Neural progenitor cell (in vitro differentiated cells): ENCODE data around the gene COA3. TPM values are rescaled to one million over a fixed set of nuclear protein-coding genes. Genes with fewer than 3 reads are reported as not detected.

Experiments used
- DNase-seq: peaks from one replicate; pipeline ENCODE4 v3.0.0-alpha.2; 2016; ENCODE audit warnings: low spot score
- H2AFZ ChIP-seq: fragments of 200-600 bp; sonication (generic); replicated peaks from 2 replicates; pipeline ENCODE4 v1.6.1; 2016; ENCODE audit warnings: antibody characterized with exemption
- H3F3A ChIP-seq: fragments of 200-600 bp; sonication (generic); 2 replicates; pipeline ENCODE4 v1.6.1; 2016; ENCODE audit warnings: antibody characterized with exemption, low read depth
- H3K27ac ChIP-seq: fragments of 200-600 bp; sonication (generic); 2 replicates; pipeline ENCODE4 v1.5.1; 2016; ENCODE audit warnings: mild to moderate bottlenecking
- H3K27me3 ChIP-seq: fragments of 200-600 bp; sonication (generic); 2 replicates; pipeline ENCODE4 v1.6.1; 2016; ENCODE audit warnings: mild to moderate bottlenecking, moderate library complexity
- H3K36me3 ChIP-seq: fragments of 200-600 bp; sonication (generic); 2 replicates; pipeline ENCODE4 v1.5.1; 2016
- H3K4me1 ChIP-seq: fragments of 200-600 bp; sonication (generic); 2 replicates; pipeline ENCODE4 v1.6.1; 2016; ENCODE audit warnings: mixed run types
- H3K4me2 ChIP-seq: fragments of 200-600 bp; sonication (generic); 2 replicates; pipeline ENCODE4 v1.6.1; 2016
- H3K4me3 ChIP-seq: fragments of 200-600 bp; sonication (generic); 2 replicates; pipeline ENCODE4 v1.5.1; 2016
- H3K79me2 ChIP-seq: fragments of 200-600 bp; sonication (generic); 2 replicates; pipeline ENCODE4 v1.6.1; 2016; ENCODE audit warnings: low read depth
- H3K9ac ChIP-seq: fragments of 200-600 bp; sonication (generic); 2 replicates; pipeline ENCODE4 v1.6.1; 2016
- H3K9me3 ChIP-seq: fragments of 200-600 bp; sonication (generic); 2 replicates; pipeline ENCODE4 v1.5.1; 2016; ENCODE audit warnings: low read depth
- H4K20me1 ChIP-seq: fragments of 200-600 bp; sonication (generic); 2 replicates; pipeline ENCODE4 v1.6.1; 2016; ENCODE audit warnings: low read depth
- H3K27ac Mint-ChIP-seq: 3 replicates; pipeline ENCODE4 v1.8.0; 2021; ENCODE audit warnings: mixed read lengths
- H3K27me3 Mint-ChIP-seq: 2 replicates; pipeline ENCODE4 v1.8.0; 2022; ENCODE audit warnings: low read depth, mild to moderate bottlenecking, inconsistent platforms, moderate library complexity, mixed read lengths; ENCODE audit not compliant: insufficient read depth
- H3K36me3 Mint-ChIP-seq: 3 replicates; pipeline ENCODE4 v1.8.0; 2021; ENCODE audit warnings: mixed read lengths
- H3K4me1 Mint-ChIP-seq: 3 replicates; pipeline ENCODE4 v1.8.0; 2021; ENCODE audit warnings: mixed read lengths
- H3K4me3 Mint-ChIP-seq: 3 replicates; pipeline ENCODE4 v1.8.0; 2021; ENCODE audit warnings: mild to moderate bottlenecking, moderate library complexity, mixed read lengths
- H3K9me3 Mint-ChIP-seq: 3 replicates; pipeline ENCODE4 v1.8.0; 2020; ENCODE audit warnings: mixed read lengths
- EZH2 ChIP-seq: fragments of 200-600 bp; sonication (generic); IDR thresholded peaks from 2 replicates; pipeline ENCODE4 v1.6.1; 2017; ENCODE audit warnings: antibody characterized with exemption, mild to moderate bottlenecking, moderate library complexity
- EZH2phosphoT487 ChIP-seq: fragments of 200-600 bp; sonication (generic); IDR thresholded peaks from 2 replicates; pipeline ENCODE4 v1.6.1; 2017; ENCODE audit warnings: antibody characterized with exemption
- total RNA-seq: library from RNA; depleted of rRNA; stranded (reverse); fragments of >200 nt; gene quantifications from 2 replicates; pipeline ENCODE4 v1.2.3, GENCODE V29; 2015; ENCODE audit warnings: low replicate concordance
- TF ChIP-seq, protein P1 (sequence below): fragments of 200-600 bp; sonication (generic); IDR thresholded peaks from 2 replicates; pipeline ENCODE4 v1.5.1; 2017; ENCODE audit warnings: antibody characterized with exemption, mild to moderate bottlenecking

Gene COA3
- total RNA-seq, 1 donor from 2014 or later, result 61.2 TPM

DNA sequence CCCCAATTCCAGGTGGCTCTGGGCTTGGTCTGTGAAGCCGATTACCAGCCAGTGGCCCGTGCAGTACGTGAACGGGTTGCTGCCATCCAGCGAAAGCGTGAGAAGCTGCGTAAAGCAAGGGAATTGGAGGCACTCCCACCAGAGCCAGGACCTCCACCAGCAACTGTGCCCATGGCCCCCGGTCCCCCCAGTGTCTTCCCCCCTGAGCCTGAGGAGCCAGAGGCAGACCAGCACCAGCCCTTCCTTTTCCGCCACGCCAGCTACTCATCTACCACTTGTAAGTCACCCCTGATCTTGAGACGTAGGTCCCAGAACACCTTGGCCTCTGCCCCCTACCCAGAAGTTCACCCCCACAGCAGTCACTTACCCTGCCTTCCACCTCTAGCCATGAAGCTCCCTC lies 11.2 kb downstream of the COA3 start:
- Histone ChIP-seq H2AFZ (no peak overlapping the region), H3K4me2 (no peak overlapping the region), H3F3A (no peaks in the 10 kb centered on the region), H3K79me2 (no peaks in the 10 kb centered on the region), H3K4me3 (no peak overlapping the region), H3K4me1 (no peaks in the 10 kb centered on the region), H3K27me3 (peaks cover 22% of the 10 kb centered on the region), H3K27ac (no peak overlapping the region), H3K9ac (no peak overlapping the region), H3K9me3 (no peaks in the 10 kb centered on the region), H3K36me3 (no peaks in the 10 kb centered on the region), H4K20me1 (no peaks in the 10 kb centered on the region)
- TF ChIP-seq EZH2 (no peak), EZH2phosphoT487 (no peak)
- TF ChIP-seq, protein P1, sequence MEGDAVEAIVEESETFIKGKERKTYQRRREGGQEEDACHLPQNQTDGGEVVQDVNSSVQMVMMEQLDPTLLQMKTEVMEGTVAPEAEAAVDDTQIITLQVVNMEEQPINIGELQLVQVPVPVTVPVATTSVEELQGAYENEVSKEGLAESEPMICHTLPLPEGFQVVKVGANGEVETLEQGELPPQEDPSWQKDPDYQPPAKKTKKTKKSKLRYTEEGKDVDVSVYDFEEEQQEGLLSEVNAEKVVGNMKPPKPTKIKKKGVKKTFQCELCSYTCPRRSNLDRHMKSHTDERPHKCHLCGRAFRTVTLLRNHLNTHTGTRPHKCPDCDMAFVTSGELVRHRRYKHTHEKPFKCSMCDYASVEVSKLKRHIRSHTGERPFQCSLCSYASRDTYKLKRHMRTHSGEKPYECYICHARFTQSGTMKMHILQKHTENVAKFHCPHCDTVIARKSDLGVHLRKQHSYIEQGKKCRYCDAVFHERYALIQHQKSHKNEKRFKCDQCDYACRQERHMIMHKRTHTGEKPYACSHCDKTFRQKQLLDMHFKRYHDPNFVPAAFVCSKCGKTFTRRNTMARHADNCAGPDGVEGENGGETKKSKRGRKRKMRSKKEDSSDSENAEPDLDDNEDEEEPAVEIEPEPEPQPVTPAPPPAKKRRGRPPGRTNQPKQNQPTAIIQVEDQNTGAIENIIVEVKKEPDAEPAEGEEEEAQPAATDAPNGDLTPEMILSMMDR, result no peak
- Mint-ChIP-seq H3K4me1 (no peaks in the 10 kb centered on the region), H3K9me3 (no peaks in the 10 kb centered on the region), H3K4me3 (no peak overlapping the region), H3K27me3 (peaks cover 11% of the 10 kb centered on the region), H3K36me3 (no peaks in the 10 kb centered on the region), H3K27ac (no peak overlapping the region)
- no peak for DNase-seq

DNA sequence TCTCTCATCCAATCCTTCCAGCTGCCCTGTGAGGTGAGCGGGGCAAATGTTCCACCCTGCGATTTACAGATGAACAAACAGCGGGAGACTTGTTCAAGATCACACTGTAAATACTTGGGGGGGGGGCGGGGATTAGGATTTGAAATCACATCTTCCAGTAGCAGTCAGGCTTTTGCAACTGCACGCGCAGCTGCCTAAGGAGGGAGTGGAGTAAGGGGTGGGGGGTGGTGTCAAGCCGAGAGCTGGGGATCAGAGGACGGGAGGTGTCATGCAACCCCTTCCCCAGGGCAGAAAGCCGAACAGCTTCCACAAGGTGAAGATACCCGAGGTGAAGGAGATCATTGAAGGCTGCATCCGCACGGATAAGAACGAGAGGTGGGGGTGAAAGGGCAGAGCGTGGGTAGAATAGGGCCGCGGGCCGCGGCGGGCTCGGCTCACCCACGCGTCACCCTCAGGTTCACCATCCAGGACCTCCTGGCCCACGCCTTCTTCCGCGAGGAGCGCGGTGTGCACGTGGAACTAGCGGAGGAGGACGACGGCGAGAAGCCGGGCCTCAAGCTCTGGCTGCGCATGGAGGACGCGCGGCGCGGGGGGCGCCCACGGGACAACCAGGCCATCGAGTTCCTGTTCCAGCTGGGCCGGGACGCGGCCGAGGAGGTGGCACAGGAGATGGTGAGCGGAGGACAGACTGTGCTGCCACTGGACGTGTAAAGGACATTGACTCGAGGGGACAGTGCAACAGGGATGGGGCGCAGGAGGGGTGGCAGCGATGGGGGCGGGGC lies 13.5 kb downstream of the COA3 start:
- H3K27me3 Mint-ChIP-seq, result peaks cover 14% of the 10 kb centered on the region
- DNase-seq, result no peak
- H4K20me1 ChIP-seq, result peaks cover 2% of the 10 kb centered on the region
- no peak overlapping the region for H3K4me3 ChIP-seq
- H3K4me1 ChIP-seq, result no peaks in the 10 kb centered on the region
- H3K36me3 ChIP-seq, result no peaks in the 10 kb centered on the region
- H3K4me2 ChIP-seq, result no peak overlapping the region
- H3K27ac ChIP-seq, result no peak overlapping the region
- no peak for TF ChIP-seq EZH2
- TF ChIP-seq, protein P1, result no peak
- no peak for TF ChIP-seq EZH2phosphoT487
- no peak overlapping the region for H3K9ac ChIP-seq
- H3K9me3 ChIP-seq, result no peaks in the 10 kb centered on the region
- H3F3A ChIP-seq, result peaks cover 7% of the 10 kb centered on the region
- H3K36me3 Mint-ChIP-seq, result no peaks in the 10 kb centered on the region
- H3K9me3 Mint-ChIP-seq, result no peaks in the 10 kb centered on the region
- peaks cover 45% of the 10 kb centered on the region for H3K27me3 ChIP-seq
- H2AFZ ChIP-seq, result no peak overlapping the region
- H3K79me2 ChIP-seq, result no peaks in the 10 kb centered on the region
- H3K4me3 Mint-ChIP-seq, result no peak overlapping the region
- no peak overlapping the region for H3K27ac Mint-ChIP-seq
- peaks cover 5% of the 10 kb centered on the region for H3K4me1 Mint-ChIP-seq

DNA sequence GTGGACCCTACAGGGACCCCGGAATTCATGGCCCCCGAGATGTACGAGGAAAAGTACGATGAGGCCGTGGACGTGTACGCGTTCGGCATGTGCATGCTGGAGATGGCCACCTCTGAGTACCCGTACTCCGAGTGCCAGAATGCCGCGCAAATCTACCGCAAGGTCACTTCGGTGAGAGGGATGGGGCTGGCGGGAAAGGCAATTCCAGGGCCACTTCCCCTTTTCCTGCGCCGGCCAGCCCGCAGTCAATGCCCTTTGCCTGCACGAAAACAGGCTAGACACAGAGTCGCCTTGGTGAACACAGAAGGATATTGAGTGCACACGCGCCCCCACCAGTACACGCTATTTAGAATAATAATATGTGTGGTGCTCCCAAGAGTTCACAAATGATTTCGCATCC lies 14.1 kb downstream of the COA3 start:
- Histone ChIP-seq H4K20me1 (peaks cover 8% of the 10 kb centered on the region), H3K27ac (no peak overlapping the region), H3K9ac (no peak overlapping the region), H3K4me1 (no peaks in the 10 kb centered on the region), H3K36me3 (no peaks in the 10 kb centered on the region), H3F3A (peaks cover 13% of the 10 kb centered on the region), H2AFZ (no peak overlapping the region), H3K9me3 (no peaks in the 10 kb centered on the region), H3K27me3 (peaks cover 46% of the 10 kb centered on the region), H3K4me3 (no peak overlapping the region), H3K79me2 (no peaks in the 10 kb centered on the region), H3K4me2 (no peak overlapping the region)
- Mint-ChIP-seq H3K9me3 (no peaks in the 10 kb centered on the region), H3K4me1 (peaks cover 11% of the 10 kb centered on the region), H3K27me3 (peaks cover 20% of the 10 kb centered on the region), H3K4me3 (no peak overlapping the region), H3K36me3 (no peaks in the 10 kb centered on the region), H3K27ac (no peak overlapping the region)
- DNase-seq, result no peak
- TF ChIP-seq EZH2, result no peak
- TF ChIP-seq, protein P1, result no peak
- no peak for TF ChIP-seq EZH2phosphoT487
